HepG2 (cell line): Measurements from ENCODE around the gene MAN1A1.

Experiments used
- JUNB ChIP-seq: sonication (generic); formaldehyde crosslinking; IDR thresholded peaks from 2 replicates; pipeline ENCODE4 v1.8.0; 2022; ENCODE audit warnings: missing genetic modification reagents, mild to moderate bottlenecking, borderline replicate concordance
- MAFK ChIP-seq, 2 experiments: IDR thresholded peaks in 1 of 2; conservative IDR thresholded peaks in 1 of 2; 2 replicates each; pipeline ENCODE4 v1.6.1; 2011; ENCODE audit warnings: improper control_type of control experiment in 2 of 2, low read length in 2 of 2
- SRF ChIP-seq: IDR thresholded peaks from 2 replicates; pipeline ENCODE4 v1.6.1; 2011; ENCODE audit warnings: mild to moderate bottlenecking, low read depth, low read length, moderate library complexity
- ZNF607 ChIP-seq: sonication (generic); formaldehyde crosslinking; IDR thresholded peaks from 2 replicates; pipeline ENCODE4 v1.5.1; 2020; ENCODE audit warnings: missing genetic modification reagents, mild to moderate bottlenecking, borderline replicate concordance
- TF ChIP-seq, protein P1 (sequence below): sonication (generic); formaldehyde crosslinking; IDR thresholded peaks from 2 replicates; pipeline ENCODE4 v1.5.0; 2020; ENCODE audit warnings: mild to moderate bottlenecking, missing genetic modification reagents, moderate library complexity

DNA sequence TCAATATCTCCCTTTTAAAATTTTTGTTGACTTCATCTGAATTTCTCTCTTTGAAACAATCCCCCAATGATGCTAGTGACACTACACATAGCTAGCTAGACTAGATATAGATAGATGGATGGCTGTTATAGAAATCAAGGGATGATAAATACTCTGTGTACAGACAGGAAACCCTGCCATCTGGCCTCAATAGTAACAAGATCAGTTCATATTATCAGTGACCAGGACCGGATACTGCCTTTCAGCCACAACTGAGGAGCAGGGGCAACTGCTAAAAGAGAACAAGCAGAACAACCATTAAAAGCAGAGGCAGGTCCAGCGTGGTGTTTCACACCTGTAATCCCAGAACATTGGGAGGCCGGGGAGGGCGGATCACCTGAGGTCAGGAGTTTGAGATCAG, 152.8 kb downstream of the MAN1A1 start:
- no peak for TF ChIP-seq ZNF607
- TF ChIP-seq, protein P1, sequence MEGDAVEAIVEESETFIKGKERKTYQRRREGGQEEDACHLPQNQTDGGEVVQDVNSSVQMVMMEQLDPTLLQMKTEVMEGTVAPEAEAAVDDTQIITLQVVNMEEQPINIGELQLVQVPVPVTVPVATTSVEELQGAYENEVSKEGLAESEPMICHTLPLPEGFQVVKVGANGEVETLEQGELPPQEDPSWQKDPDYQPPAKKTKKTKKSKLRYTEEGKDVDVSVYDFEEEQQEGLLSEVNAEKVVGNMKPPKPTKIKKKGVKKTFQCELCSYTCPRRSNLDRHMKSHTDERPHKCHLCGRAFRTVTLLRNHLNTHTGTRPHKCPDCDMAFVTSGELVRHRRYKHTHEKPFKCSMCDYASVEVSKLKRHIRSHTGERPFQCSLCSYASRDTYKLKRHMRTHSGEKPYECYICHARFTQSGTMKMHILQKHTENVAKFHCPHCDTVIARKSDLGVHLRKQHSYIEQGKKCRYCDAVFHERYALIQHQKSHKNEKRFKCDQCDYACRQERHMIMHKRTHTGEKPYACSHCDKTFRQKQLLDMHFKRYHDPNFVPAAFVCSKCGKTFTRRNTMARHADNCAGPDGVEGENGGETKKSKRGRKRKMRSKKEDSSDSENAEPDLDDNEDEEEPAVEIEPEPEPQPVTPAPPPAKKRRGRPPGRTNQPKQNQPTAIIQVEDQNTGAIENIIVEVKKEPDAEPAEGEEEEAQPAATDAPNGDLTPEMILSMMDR (CRISPR knock-in tag): no peak
- TF ChIP-seq MAFK (conservative IDR thresholded peaks at IDR 0.05 in 1 of 2, IDR thresholded peaks at IDR 0.05 in 1 of 2; ENCODE audit: low read length in 2 of 2): no peak
- TF ChIP-seq SRF: no peak
- no peak for TF ChIP-seq JUNB (CRISPR knock-in tag)
